ENCODE results near the gene FAM72B.
"Not testable (repeated sequence)": the region's sequence is repeated elsewhere in the genome, so short reads cannot be mapped to it uniquely, and the experiment has no call there.

DNA sequence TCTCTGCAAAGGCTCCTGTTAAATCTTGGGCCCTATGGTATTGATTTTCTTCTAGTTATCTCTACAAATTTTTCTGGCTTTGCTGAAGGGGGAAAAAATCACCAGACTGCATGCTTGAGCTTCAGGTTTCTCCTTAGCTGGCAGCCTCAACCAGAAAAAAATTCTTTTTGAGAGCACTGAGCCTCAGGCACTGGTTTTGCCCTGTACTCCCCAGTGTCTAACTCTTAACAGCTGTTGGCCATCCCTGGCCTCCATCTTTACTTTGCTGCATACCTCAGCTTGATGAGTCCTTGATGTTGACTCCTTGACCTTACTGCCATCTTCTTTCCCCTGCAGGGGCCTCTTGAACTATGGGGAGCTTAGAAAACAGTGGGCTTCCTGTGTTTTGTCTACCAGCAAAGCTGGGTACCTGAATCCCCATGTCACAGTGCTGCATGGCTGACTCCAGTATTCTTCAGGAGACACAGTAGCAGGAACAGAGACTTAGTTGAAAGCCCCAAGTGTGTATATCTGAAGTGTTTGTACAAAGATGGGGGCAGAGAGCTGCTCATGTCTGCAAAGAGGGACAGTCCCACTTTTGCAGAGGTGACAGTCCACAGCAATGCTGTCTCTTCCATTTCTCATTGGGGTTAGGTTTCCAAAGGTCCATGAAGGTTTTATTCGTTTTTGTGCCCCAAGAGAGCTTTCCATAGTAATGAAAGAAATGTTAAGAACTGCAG is 31.7 kb upstream of the FAM72B start:
- TF ChIP-seq POLR2A (IDR thresholded peaks at IDR 0.05; ENCODE audit: low read length); GATA1 (IDR thresholded peaks at IDR 0.05; ENCODE audit: low read depth, low read length): not testable (repeated sequence)
